ENCODE data around the gene B3GNT7. TPM values are rescaled to one million over a fixed set of nuclear protein-coding genes. Genes with fewer than 3 reads are reported as not detected.

Gene B3GNT7
- total and polyA plus RNA-seq, 4 donors: 0.74 to 1.7 (median 1.0) TPM

DNA sequence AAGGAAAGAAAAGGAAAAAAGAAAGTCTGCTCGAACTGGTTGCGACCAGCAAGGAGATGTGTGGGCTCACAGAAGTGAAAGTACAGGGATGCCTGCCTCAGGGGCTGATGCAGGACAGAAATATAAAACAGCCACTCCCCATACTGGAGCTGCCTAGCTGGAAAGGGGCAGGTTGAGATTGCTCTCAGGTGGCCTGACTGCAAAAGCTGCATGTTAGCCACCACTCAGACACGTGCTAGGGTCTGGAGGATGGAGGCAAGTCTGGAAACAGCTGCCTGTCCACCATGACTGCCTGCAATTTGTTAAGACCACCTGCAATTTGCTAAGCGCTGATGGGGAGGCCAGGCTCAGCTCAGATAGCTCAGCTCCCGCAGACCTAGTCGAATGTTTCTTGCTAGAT lies 17.9 kb downstream of the B3GNT7 start:
- no peak for TF ChIP-seq MAX (IDR thresholded peaks at IDR 0.05)
- TF ChIP-seq YY1 (IDR thresholded peaks at IDR 0.05): no peak
- TF ChIP-seq, protein P1, sequence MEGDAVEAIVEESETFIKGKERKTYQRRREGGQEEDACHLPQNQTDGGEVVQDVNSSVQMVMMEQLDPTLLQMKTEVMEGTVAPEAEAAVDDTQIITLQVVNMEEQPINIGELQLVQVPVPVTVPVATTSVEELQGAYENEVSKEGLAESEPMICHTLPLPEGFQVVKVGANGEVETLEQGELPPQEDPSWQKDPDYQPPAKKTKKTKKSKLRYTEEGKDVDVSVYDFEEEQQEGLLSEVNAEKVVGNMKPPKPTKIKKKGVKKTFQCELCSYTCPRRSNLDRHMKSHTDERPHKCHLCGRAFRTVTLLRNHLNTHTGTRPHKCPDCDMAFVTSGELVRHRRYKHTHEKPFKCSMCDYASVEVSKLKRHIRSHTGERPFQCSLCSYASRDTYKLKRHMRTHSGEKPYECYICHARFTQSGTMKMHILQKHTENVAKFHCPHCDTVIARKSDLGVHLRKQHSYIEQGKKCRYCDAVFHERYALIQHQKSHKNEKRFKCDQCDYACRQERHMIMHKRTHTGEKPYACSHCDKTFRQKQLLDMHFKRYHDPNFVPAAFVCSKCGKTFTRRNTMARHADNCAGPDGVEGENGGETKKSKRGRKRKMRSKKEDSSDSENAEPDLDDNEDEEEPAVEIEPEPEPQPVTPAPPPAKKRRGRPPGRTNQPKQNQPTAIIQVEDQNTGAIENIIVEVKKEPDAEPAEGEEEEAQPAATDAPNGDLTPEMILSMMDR (IDR thresholded peaks at IDR 0.05; ENCODE audit: low read depth, low read length, missing input control): no peak
- no peak for TF ChIP-seq RAD21 (IDR thresholded peaks at IDR 0.05)
- no peak for TF ChIP-seq EGR1 (IDR thresholded peaks at IDR 0.05; ENCODE audit: low read depth in 2 of 2)
- TF ChIP-seq JUND (IDR thresholded peaks at IDR 0.05): no peak
- H3K4me3 ChIP-seq (ENCODE audit: low read depth in 1 of 3, low read length in 3 of 3): no peak overlapping the region
- no peaks in the 10 kb centered on the region for H3K27me3 ChIP-seq (ENCODE audit: control insufficient read depth in 4 of 4, insufficient read depth in 4 of 4, low read length in 3 of 4)
- 88% methylated on average over 6 of the region's 6 CpGs for WGBS
- DNase-seq (ENCODE audit: low spot score): no peak
- no peaks in the 10 kb centered on the region for H3K36me3 ChIP-seq (ENCODE audit: control insufficient read depth in 4 of 4, insufficient read depth in 3 of 4, low read depth in 1 of 4, low read length in 3 of 4)
- H3K9me3 ChIP-seq (ENCODE audit: control insufficient read depth in 4 of 4, low read length in 3 of 4): no peaks in the 10 kb centered on the region
- H3K9ac ChIP-seq (ENCODE audit: low read depth in 1 of 2, low read length in 2 of 2): no peak overlapping the region
- H3K27ac ChIP-seq (ENCODE audit: low read depth in 1 of 2, low read length in 2 of 2): no peak overlapping the region
- peaks cover 4 to 20% (median 9%) of the 10 kb centered on the region in 4 donors for H3K4me1 ChIP-seq (ENCODE audit: control insufficient read depth in 4 of 4, insufficient read depth in 4 of 4, low read length in 3 of 4)

DNA sequence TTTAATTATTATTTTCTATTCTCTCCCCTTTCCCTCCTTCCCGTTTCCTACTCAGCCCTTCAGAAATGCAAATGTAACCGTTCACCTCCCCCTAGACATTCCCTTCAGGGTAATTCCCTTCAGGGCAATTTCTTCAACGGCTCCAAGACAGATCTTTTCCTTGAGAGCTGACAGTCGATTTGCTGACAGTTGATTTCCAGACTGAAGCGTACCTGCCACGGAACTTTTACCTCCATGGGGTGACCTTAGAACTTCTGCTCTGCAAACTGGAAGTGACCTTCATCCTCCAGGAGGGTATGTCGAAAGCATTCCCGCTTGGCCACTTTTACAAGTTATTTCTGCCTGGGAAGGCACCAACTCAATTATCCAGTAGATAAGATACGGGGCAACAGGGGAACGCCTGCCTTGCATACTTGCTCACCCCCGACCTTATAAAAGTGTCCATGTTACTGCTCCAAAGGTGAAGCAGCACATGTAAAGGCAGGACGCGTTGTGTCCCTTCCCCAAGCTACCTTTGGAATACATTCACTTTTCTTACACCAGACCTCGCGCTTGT lies 18.5 kb downstream of the B3GNT7 start:
- Histone ChIP-seq H3K4me1 (ENCODE audit: control insufficient read depth in 4 of 4, insufficient read depth in 4 of 4, low read length in 3 of 4) (peaks cover 4 to 20% (median 9%) of the 10 kb centered on the region in 4 donors), H3K4me3 (ENCODE audit: low read depth in 1 of 3, low read length in 3 of 3) (peak overlapping the region in 1 of 3 donors; percentile 24), H3K27me3 (ENCODE audit: control insufficient read depth in 4 of 4, insufficient read depth in 4 of 4, low read length in 3 of 4) (no peaks in the 10 kb centered on the region), H3K9me3 (ENCODE audit: control insufficient read depth in 4 of 4, low read length in 3 of 4) (no peaks in the 10 kb centered on the region), H3K27ac (ENCODE audit: low read depth in 1 of 2, low read length in 2 of 2) (no peak overlapping the region), H3K36me3 (ENCODE audit: control insufficient read depth in 4 of 4, insufficient read depth in 3 of 4, low read depth in 1 of 4, low read length in 3 of 4) (no peaks in the 10 kb centered on the region), H3K9ac (ENCODE audit: low read depth in 1 of 2, low read length in 2 of 2) (no peak overlapping the region)
- peak; percentile 56 for TF ChIP-seq YY1 (IDR thresholded peaks at IDR 0.05)
- TF ChIP-seq NR2F2 (IDR thresholded peaks at IDR 0.05): peak; percentile 49
- peak; percentile 72 for TF ChIP-seq SP1 (IDR thresholded peaks at IDR 0.05)
- peak; percentile 83 for TF ChIP-seq RXRA (IDR thresholded peaks at IDR 0.05)
- no peak for TF ChIP-seq GABPA (IDR thresholded peaks at IDR 0.05 in 1 of 2, conservative IDR thresholded peaks at IDR 0.05 in 1 of 2)
- peak in 1 of 2 donors; percentile 49 for TF ChIP-seq RAD21 (IDR thresholded peaks at IDR 0.05)
- no peak for TF ChIP-seq FOXA2 (IDR thresholded peaks at IDR 0.05)
- TF ChIP-seq FOXA1 (IDR thresholded peaks at IDR 0.05): no peak
- TF ChIP-seq MAX (IDR thresholded peaks at IDR 0.05): peak; percentile 49
- TF ChIP-seq HNF4A (conservative IDR thresholded peaks at IDR 0.05): peak; percentile 89 to 91
- TF ChIP-seq EGR1 (IDR thresholded peaks at IDR 0.05; ENCODE audit: low read depth in 2 of 2): no peak
- peak in 1 of 2 donors; percentile 58 for TF ChIP-seq JUND (IDR thresholded peaks at IDR 0.05)
- peak; percentile 60 for TF ChIP-seq HNF4G (IDR thresholded peaks at IDR 0.05)
- TF ChIP-seq, protein P2, sequence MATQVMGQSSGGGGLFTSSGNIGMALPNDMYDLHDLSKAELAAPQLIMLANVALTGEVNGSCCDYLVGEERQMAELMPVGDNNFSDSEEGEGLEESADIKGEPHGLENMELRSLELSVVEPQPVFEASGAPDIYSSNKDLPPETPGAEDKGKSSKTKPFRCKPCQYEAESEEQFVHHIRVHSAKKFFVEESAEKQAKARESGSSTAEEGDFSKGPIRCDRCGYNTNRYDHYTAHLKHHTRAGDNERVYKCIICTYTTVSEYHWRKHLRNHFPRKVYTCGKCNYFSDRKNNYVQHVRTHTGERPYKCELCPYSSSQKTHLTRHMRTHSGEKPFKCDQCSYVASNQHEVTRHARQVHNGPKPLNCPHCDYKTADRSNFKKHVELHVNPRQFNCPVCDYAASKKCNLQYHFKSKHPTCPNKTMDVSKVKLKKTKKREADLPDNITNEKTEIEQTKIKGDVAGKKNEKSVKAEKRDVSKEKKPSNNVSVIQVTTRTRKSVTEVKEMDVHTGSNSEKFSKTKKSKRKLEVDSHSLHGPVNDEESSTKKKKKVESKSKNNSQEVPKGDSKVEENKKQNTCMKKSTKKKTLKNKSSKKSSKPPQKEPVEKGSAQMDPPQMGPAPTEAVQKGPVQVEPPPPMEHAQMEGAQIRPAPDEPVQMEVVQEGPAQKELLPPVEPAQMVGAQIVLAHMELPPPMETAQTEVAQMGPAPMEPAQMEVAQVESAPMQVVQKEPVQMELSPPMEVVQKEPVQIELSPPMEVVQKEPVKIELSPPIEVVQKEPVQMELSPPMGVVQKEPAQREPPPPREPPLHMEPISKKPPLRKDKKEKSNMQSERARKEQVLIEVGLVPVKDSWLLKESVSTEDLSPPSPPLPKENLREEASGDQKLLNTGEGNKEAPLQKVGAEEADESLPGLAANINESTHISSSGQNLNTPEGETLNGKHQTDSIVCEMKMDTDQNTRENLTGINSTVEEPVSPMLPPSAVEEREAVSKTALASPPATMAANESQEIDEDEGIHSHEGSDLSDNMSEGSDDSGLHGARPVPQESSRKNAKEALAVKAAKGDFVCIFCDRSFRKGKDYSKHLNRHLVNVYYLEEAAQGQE (IDR thresholded peaks at IDR 0.05): peak; percentile 19
- TF ChIP-seq, protein P1 (IDR thresholded peaks at IDR 0.05; ENCODE audit: low read depth, low read length, missing input control): no peak
- WGBS: 25% methylated on average over 15 of the region's 15 CpGs
- DNase-seq (ENCODE audit: low spot score): no peak

Data from liver (tissue), 9 donors.